ENCODE measurements around the gene PWWP2B. TPM values are rescaled to one million over a fixed set of nuclear protein-coding genes. Genes with fewer than 3 reads are reported as not detected.

PWWP2B gene
- total and polyA plus RNA-seq, 10 of the 15 experiments (the other 5 are each of a cell fraction or from before 2014, with no cell fraction given), result 0.04 to 0.87 (median 0.35) TPM; not detected in 4

GRCh38 chr10:132449051-132449810 lies 52.2 kb downstream of the PWWP2B start (continued):
- TF ChIP-seq ZBTB40 (IDR thresholded peaks at IDR 0.05; ENCODE audit: borderline replicate concordance) (no peak), JUND (IDR thresholded peaks at IDR 0.05; ENCODE audit: low read depth, low read length) (no peak), HDGF (IDR thresholded peaks at IDR 0.05) (no peak), PKNOX1 (IDR thresholded peaks at IDR 0.05) (no peak), POLR2A (IDR thresholded peaks at IDR 0.05; ENCODE audit: low read depth, low read length) (no peak), IRF4 (IDR thresholded peaks at IDR 0.05; ENCODE audit: low read depth, low read length) (no peak), SKIL (IDR thresholded peaks at IDR 0.05; ENCODE audit: low read depth, poor library complexity, severe bottlenecking) (no peak), NR2C1 (IDR thresholded peaks at IDR 0.05) (no peak), HDAC6 (IDR thresholded peaks at IDR 0.05; ENCODE audit: unreplicated experiment) (no peak), BACH1 (IDR thresholded peaks at IDR 0.05; ENCODE audit: borderline replicate concordance) (no peak), ATF2 (IDR thresholded peaks at IDR 0.05; ENCODE audit: low read length) (no peak)
